ENCODE measurements around the gene ASCC2. TPM values are rescaled to one million over a fixed set of nuclear protein-coding genes. Genes with fewer than 3 reads are reported as not detected.
A peak's percentile ranks its signal among the peaks of the same experiment; 100 is the strongest.
"Not testable (repeated sequence)": the region's sequence is repeated elsewhere in the genome, so short reads cannot be mapped to it uniquely, and the experiment has no call there.

Gene ASCC2
- total RNA-seq, 4 donors from 2014 or later = 26.4 to 45.2 (median 35.6) TPM

DNA sequence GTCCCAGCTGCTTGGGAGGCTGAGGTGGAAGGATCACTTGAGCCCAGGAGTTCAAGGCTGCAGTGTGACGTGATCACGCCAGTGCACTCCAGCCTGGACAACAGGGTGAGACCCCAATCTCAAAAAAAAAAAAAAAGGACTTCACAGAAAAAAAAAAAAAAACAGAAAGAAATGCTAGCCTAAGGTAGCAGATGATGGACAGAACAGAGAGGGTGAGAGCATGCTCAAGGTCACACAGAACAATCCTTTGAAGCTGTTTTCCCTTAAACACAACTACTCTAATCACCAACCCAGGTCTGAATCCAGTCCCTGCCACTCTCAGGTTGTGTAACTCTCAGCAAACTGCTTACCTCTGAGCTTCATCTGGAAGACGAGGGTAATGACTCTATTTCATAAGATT is 81.0 kb downstream of the ASCC2 start:
- Histone ChIP-seq H3K27ac (peak overlapping the region in 1 of 4 donors; percentile 81), H3K27me3 (no peaks in the 10 kb centered on the region), H3K9me3 (no peaks in the 10 kb centered on the region), H3K4me3 (no peak overlapping the region), H3K36me3 (no peaks in the 10 kb centered on the region), H3K4me1 (peaks cover 45% of the 10 kb centered on the region in 2 donors)
- DNase-seq = no peak
- no peak for TF ChIP-seq POLR2A (IDR thresholded peaks at IDR 0.05)
- TF ChIP-seq, protein P1, sequence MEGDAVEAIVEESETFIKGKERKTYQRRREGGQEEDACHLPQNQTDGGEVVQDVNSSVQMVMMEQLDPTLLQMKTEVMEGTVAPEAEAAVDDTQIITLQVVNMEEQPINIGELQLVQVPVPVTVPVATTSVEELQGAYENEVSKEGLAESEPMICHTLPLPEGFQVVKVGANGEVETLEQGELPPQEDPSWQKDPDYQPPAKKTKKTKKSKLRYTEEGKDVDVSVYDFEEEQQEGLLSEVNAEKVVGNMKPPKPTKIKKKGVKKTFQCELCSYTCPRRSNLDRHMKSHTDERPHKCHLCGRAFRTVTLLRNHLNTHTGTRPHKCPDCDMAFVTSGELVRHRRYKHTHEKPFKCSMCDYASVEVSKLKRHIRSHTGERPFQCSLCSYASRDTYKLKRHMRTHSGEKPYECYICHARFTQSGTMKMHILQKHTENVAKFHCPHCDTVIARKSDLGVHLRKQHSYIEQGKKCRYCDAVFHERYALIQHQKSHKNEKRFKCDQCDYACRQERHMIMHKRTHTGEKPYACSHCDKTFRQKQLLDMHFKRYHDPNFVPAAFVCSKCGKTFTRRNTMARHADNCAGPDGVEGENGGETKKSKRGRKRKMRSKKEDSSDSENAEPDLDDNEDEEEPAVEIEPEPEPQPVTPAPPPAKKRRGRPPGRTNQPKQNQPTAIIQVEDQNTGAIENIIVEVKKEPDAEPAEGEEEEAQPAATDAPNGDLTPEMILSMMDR (IDR thresholded peaks at IDR 0.05 in 4 of 5, conservative IDR thresholded peaks at IDR 0.05 in 1 of 5) = no peak
- no peak for ATAC-seq
- intact Hi-C loops (cut with DNase I; ENCODE audit: low total_unique reads) (no loop called here), in situ Hi-C loops (cut with MboI; ENCODE audit: low sequenced_read_pairs in 4 of 4) (no loop called here)

DNA sequence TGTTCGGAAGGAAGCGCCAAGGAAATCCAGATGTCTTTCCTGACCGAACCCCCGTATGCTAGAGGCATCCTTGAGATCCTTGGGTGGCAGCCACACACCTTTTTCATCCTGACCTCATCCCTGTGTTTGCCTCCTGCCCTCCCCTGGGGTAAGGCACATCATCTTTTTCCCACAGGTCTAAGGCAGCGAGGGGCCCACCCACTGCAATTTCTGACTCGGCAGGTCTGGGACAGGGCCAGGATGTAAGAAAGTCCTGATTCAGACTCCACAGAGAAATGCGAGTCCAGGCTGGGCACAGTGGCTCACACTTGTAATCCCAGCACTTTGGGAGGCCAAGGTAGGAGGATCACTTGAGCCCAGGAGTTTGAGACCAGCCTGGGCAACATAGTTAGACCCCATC is 81.7 kb downstream of the ASCC2 start:
- H3K4me1 ChIP-seq = peaks cover 45% of the 10 kb centered on the region in 2 donors
- DNase-seq = no peak
- in situ Hi-C loops (cut with MboI; ENCODE audit: low sequenced_read_pairs in 4 of 4) (no loop called here), intact Hi-C loops (cut with DNase I; ENCODE audit: low total_unique reads) (no loop called here)
- no peaks in the 10 kb centered on the region for H3K36me3 ChIP-seq
- H3K27me3 ChIP-seq = no peaks in the 10 kb centered on the region
- ATAC-seq = no peak
- H3K4me3 ChIP-seq = no peak overlapping the region
- H3K9me3 ChIP-seq = no peaks in the 10 kb centered on the region
- TF ChIP-seq POLR2A (IDR thresholded peaks at IDR 0.05) = no peak
- TF ChIP-seq, protein P1 (IDR thresholded peaks at IDR 0.05 in 4 of 5, conservative IDR thresholded peaks at IDR 0.05 in 1 of 5) = no peak
- H3K27ac ChIP-seq = peak overlapping the region; percentile 62 to 74 (median 66)

DNA sequence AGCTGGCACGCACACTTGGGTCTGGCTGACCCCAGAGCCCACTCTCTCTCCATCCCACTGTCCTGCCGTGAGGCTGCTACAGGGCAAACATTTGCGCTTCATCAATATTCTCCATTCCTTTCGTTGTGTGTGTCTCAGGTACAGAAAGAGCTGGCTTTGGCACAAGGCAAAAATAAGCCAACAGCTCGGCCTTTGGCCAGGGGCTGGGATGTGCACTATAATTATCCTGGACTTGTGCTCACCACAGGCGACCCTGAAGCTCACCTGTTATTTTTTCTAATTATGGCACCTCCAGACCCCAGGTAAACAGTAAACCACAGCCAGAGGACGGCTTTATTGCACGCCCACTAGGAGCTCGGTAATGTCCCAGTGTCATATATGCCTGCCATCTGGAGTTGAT is 82.2 kb downstream of the ASCC2 start:
- no peak overlapping the region for H3K4me3 ChIP-seq
- peak overlapping the region; percentile 62 to 74 (median 66) for H3K27ac ChIP-seq
- in situ Hi-C loops (cut with MboI; ENCODE audit: low sequenced_read_pairs in 4 of 4) (no loop called here), intact Hi-C loops (cut with DNase I; ENCODE audit: low total_unique reads) (no loop called here)
- H3K4me1 ChIP-seq = peaks cover 45% of the 10 kb centered on the region in 2 donors
- no peaks in the 10 kb centered on the region for H3K36me3 ChIP-seq
- peak; percentile 39 to 68 for ATAC-seq
- TF ChIP-seq, protein P1 (IDR thresholded peaks at IDR 0.05 in 4 of 5, conservative IDR thresholded peaks at IDR 0.05 in 1 of 5) = no peak
- TF ChIP-seq POLR2A (IDR thresholded peaks at IDR 0.05) = no peak
- H3K9me3 ChIP-seq = no peaks in the 10 kb centered on the region
- peak; percentile 31 to 57 for DNase-seq
- no peaks in the 10 kb centered on the region for H3K27me3 ChIP-seq

DNA sequence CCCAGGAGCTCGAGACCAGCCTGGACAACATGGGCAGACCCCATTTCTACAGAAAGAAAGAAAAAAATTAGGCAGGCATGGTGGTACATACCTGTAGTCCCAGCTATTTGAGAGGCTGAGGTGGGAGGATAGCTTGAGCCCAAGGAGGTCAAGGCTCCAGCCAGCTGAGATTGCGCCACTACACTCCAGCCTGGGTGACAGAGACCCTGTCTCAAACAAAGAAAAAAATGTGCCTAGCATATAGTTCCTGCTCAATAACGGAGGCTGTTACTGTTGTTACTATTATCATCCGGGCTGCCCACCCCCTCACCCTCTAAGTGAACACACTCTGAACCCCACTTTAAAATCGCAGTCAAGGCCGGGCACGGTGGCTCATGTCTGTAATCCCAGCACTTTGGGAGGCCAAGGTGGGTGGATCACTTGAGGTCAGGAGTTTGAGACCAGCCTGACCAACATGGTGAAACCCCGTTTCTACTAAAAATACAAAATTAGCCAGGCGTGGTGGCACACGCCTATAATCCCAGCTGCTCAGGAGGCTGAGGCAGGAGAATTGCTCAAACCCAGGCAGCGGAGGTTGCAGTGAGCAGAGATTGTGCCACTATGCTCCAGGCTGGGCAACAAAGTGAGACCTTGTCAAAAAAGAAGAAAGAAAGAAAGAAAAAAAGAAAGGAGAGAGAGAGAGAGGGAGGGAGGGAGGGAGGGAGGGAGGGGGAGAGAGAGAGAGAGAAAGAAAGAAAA is 83.2 kb downstream of the ASCC2 start:
- H3K4me3 ChIP-seq; ATAC-seq; H3K27me3 ChIP-seq; H3K9me3 ChIP-seq; intact Hi-C loops (cut with DNase I; ENCODE audit: low total_unique reads); DNase-seq; H3K36me3 ChIP-seq; in situ Hi-C loops (cut with MboI; ENCODE audit: low sequenced_read_pairs in 4 of 4): not testable (repeated sequence)
- Histone ChIP-seq H3K27ac (peak overlapping the region; percentile 63 to 69 (median 64)), H3K4me1 (peaks cover 43 to 44% of the 10 kb centered on the region in 2 donors)

DNA sequence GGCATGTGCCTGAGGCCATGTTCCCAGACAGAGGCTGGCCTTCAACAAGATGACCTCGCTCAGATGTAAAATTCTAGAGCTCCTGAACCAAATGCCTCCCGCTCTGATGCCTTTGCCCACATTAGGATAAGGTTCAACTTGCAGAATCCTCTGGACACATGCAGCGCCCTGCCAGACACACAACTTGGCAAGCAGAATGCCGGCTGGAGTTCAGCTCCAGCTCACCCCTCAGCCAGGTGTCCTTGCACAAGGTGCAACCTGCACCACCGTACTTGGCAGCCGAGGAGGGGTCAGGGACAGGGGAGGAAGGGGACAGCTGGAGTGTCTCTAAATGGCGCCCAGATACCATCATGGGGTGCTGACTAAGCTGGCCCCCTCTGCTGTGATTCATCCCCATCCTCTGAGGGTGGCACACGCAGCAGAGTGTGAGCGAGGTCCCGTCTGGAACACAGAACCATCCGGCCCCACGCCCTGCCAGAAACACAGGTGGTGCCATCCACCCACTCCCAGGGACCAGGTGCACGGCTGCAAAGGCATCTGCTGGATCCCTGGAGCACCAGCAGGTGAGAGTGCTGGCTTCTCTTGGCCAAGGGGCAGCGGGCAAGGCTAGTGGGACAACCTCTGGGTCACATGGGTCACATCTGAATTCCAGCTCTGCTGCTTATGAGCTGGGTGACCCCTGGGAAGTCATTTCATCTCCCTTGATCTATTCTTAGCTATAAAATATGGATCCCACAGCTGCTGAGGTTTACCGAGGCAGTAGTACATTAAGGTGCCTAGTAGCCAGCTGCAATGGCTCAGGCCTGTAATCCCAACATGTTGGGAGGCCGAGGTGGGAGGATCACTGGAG is 84.0 kb downstream of the ASCC2 start:
- DNase-seq (peak in 1 of 2 donors; percentile 64), ATAC-seq (peak in 1 of 2 donors; percentile 40)
- no peaks in the 10 kb centered on the region for H3K36me3 ChIP-seq
- no peaks in the 10 kb centered on the region for H3K27me3 ChIP-seq
- in situ Hi-C loops (cut with MboI; ENCODE audit: low sequenced_read_pairs in 4 of 4) (no loop called here), intact Hi-C loops (cut with DNase I; ENCODE audit: low total_unique reads) (no loop called here)
- H3K27ac ChIP-seq = peak overlapping the region; percentile 63 to 69 (median 64)
- H3K9me3 ChIP-seq = no peaks in the 10 kb centered on the region
- TF ChIP-seq, protein P1 (IDR thresholded peaks at IDR 0.05 in 4 of 5, conservative IDR thresholded peaks at IDR 0.05 in 1 of 5) = no peak
- TF ChIP-seq POLR2A (IDR thresholded peaks at IDR 0.05) = no peak
- H3K4me3 ChIP-seq = no peak overlapping the region
- peaks cover 35 to 36% of the 10 kb centered on the region in 2 donors for H3K4me1 ChIP-seq

All from gastrocnemius medialis (tissue), 4 donors.